Stimulated activated CD8-positive, alpha-beta memory T cell treated with anti-CD3 and anti-CD28 coated beads, Interleukin-4, amount 100 ng/mL, for 48 hours (primary cell): ENCODE data around the gene DOK7.
"Not testable (repeated sequence)": the region's sequence is repeated elsewhere in the genome, so short reads cannot be mapped to it uniquely, and the experiment has no call there.

Source experiments
- DNase-seq: peaks from one replicate; pipeline ENCODE4 v3.0.0-alpha.2; 2020

Gene DOK7

GRCh38 chr4:3444351-3445110, 18.6 kb upstream of the DOK7 start:
- DNase-seq = no peak

GRCh38 chr4:3445111-3445820, 17.8 kb upstream of the DOK7 start:
- DNase-seq = no peak

GRCh38 chr4:3445829-3446545, 17.1 kb upstream of the DOK7 start:
- no peak for DNase-seq

GRCh38 chr4:3446631-3447320, 16.3 kb upstream of the DOK7 start:
- DNase-seq = no peak

GRCh38 chr4:3447431-3448395, 15.4 kb upstream of the DOK7 start:
- DNase-seq = no peak

- no peak for DNase-seq
Measured at GRCh38 chr4:3449047-3449573, 14.0 kb upstream of the DOK7 start.

- no peak for DNase-seq
Measured at GRCh38 chr4:3449574-3450534, 13.3 kb upstream of the DOK7 start.

- DNase-seq = no peak
Measured at GRCh38 chr4:3450643-3451042, 12.5 kb upstream of the DOK7 start.

GRCh38 chr4:3451956-3452355, 11.2 kb upstream of the DOK7 start:
- no peak for DNase-seq

- DNase-seq = no peak
Measured at GRCh38 chr4:3452376-3452775, 10.7 kb upstream of the DOK7 start.

GRCh38 chr4:3455596-3455995, 7.5 kb upstream of the DOK7 start:
- not testable (repeated sequence) for DNase-seq

- DNase-seq = no peak
Measured at GRCh38 chr4:3458371-3458770, 4.7 kb upstream of the DOK7 start.

- not testable (repeated sequence) for DNase-seq
Measured at GRCh38 chr4:3459156-3459555, 4.0 kb upstream of the DOK7 start.

- no peak for DNase-seq
Measured at GRCh38 chr4:3460926-3461325, 2.2 kb upstream of the DOK7 start.

- DNase-seq = no peak
Measured at GRCh38 chr4:3461515-3462291, 1.4 kb upstream of the DOK7 start.

- DNase-seq = no peak
Measured at GRCh38 chr4:3462321-3462789, 751 bp upstream of the DOK7 start.

- no peak for DNase-seq
Measured at GRCh38 chr4:3463556-3464348, 646 bp downstream of the DOK7 start.

GRCh38 chr4:3464349-3464905, 1.3 kb downstream of the DOK7 start:
- DNase-seq = no peak
